ENCODE data around the gene SLC16A7. TPM values are rescaled to one million over a fixed set of nuclear protein-coding genes. Genes with fewer than 3 reads are reported as not detected.
"Not testable (repeated sequence)": the region's sequence is repeated elsewhere in the genome, so short reads cannot be mapped to it uniquely, and the experiment has no call there.

Gene SLC16A7
- total RNA-seq, 2 experiments from 2014 or later: 33.0 to 34.8 TPM

GRCh38 chr12:59744564-59744963 is 148.7 kb downstream of the SLC16A7 start:
- no peak overlapping the region for H3K4me3 Mint-ChIP-seq
- no peak for DNase-seq
- intact Hi-C loops (cut with DNase I, micrococcal nuclease): no loop called here

GRCh38 chr12:59751091-59751490 is 155.3 kb downstream of the SLC16A7 start:
- CTCF ChIA-PET; H3K27me3 Mint-ChIP-seq; POLR2A ChIA-PET; H3K4me1 Mint-ChIP-seq; DNase-seq; H3K4me3 Mint-ChIP-seq; ATAC-seq; H3K27ac Mint-ChIP-seq; intact Hi-C loops (cut with DNase I, micrococcal nuclease): not testable (repeated sequence)
- Mint-ChIP-seq H3K36me3 (ENCODE audit: low read depth) (peaks cover 35% of the 10 kb centered on the region), H3K9me3 (ENCODE audit: low read depth) (peaks cover 15% of the 10 kb centered on the region)

More at GRCh38 chr12:59744564-59744963, 148.7 kb downstream of the SLC16A7 start:
- Mint-ChIP-seq H3K27me3 (no peaks in the 10 kb centered on the region), H3K9me3 (ENCODE audit: low read depth) (peaks cover 2% of the 10 kb centered on the region), H3K36me3 (ENCODE audit: low read depth) (peaks cover 48% of the 10 kb centered on the region), H3K4me1 (peaks cover 4% of the 10 kb centered on the region), H3K27ac (no peak overlapping the region)
- POLR2A ChIA-PET: no interaction called here
- CTCF ChIA-PET: no interaction called here
- ATAC-seq: no peak

- Mint-ChIP-seq H3K9me3 (ENCODE audit: low read depth) (peaks cover 3% of the 10 kb centered on the region), H3K27me3 (no peaks in the 10 kb centered on the region), H3K27ac (no peak overlapping the region), H3K4me1 (peaks cover 7% of the 10 kb centered on the region), H3K4me3 (no peak overlapping the region), H3K36me3 (ENCODE audit: low read depth) (peaks cover 15% of the 10 kb centered on the region)
- intact Hi-C loops (cut with DNase I, micrococcal nuclease): no loop called here
- DNase-seq (no peak), ATAC-seq (no peak)
- ChIA-PET CTCF (no interaction called here), POLR2A (no interaction called here)
Observed at GRCh38 chr12:59761542-59761941, 165.7 kb downstream of the SLC16A7 start.

- peak; percentile 47 for ATAC-seq
- POLR2A ChIA-PET: no interaction called here
Observed at GRCh38 chr12:59763835-59764234, 168.0 kb downstream of the SLC16A7 start.

GRCh38 chr12:59768031-59768430 is 172.2 kb downstream of the SLC16A7 start:
- Mint-ChIP-seq H3K9me3 (ENCODE audit: low read depth) (peaks cover 5% of the 10 kb centered on the region), H3K4me3 (no peak overlapping the region), H3K4me1 (peaks cover 5% of the 10 kb centered on the region), H3K27ac (no peak overlapping the region), H3K27me3 (no peaks in the 10 kb centered on the region), H3K36me3 (ENCODE audit: low read depth) (peaks cover 28% of the 10 kb centered on the region)
- POLR2A ChIA-PET: no interaction called here
- CTCF ChIA-PET: no interaction called here
- ATAC-seq: no peak
- intact Hi-C loops (cut with DNase I, micrococcal nuclease): no loop called here
- no peak for DNase-seq

More at GRCh38 chr12:59763835-59764234, 168.0 kb downstream of the SLC16A7 start:
- Mint-ChIP-seq H3K4me3 (no peak overlapping the region), H3K27me3 (no peaks in the 10 kb centered on the region), H3K27ac (no peak overlapping the region), H3K9me3 (ENCODE audit: low read depth) (peaks cover 5% of the 10 kb centered on the region), H3K4me1 (peaks cover 5% of the 10 kb centered on the region), H3K36me3 (ENCODE audit: low read depth) (peaks cover 20% of the 10 kb centered on the region)
- intact Hi-C loops (cut with DNase I, micrococcal nuclease): no loop called here
- DNase-seq: no peak
- CTCF ChIA-PET: interaction anchor here (0.6 kb wide), 1 partner anchor 671 kb away, joined by 3 read pairs; no protein-coding TSS in a partner anchor

GRCh38 chr12:59780605-59781135 is 184.8 kb downstream of the SLC16A7 start:
- POLR2A ChIA-PET: no interaction called here
- ATAC-seq (no peak), DNase-seq (no peak)
- Mint-ChIP-seq H3K27ac (no peak overlapping the region), H3K27me3 (no peaks in the 10 kb centered on the region), H3K4me3 (no peak overlapping the region), H3K36me3 (ENCODE audit: low read depth) (peaks cover 15% of the 10 kb centered on the region), H3K4me1 (no peaks in the 10 kb centered on the region), H3K9me3 (ENCODE audit: low read depth) (peaks cover 3% of the 10 kb centered on the region)
- intact Hi-C loops (cut with DNase I, micrococcal nuclease): no loop called here
- CTCF ChIA-PET: no interaction called here

- CTCF ChIA-PET: no interaction called here
- Mint-ChIP-seq H3K4me1 (no peaks in the 10 kb centered on the region), H3K27me3 (no peaks in the 10 kb centered on the region), H3K9me3 (ENCODE audit: low read depth) (peaks cover 9% of the 10 kb centered on the region), H3K4me3 (no peak overlapping the region), H3K36me3 (ENCODE audit: low read depth) (peaks cover 23% of the 10 kb centered on the region), H3K27ac (no peak overlapping the region)
- intact Hi-C loops (cut with DNase I, micrococcal nuclease): no loop called here
- DNase-seq (no peak), ATAC-seq (no peak)
- POLR2A ChIA-PET: no interaction called here
Observed at GRCh38 chr12:59787610-59788009, 191.8 kb downstream of the SLC16A7 start.

- ATAC-seq: no peak
- ChIA-PET POLR2A (no interaction called here), CTCF (interaction anchor here (0.7 kb wide), 1 partner anchor 197 kb away, joined by 3 read pairs; the partner anchor contains the start of gene SLC16A7)
- Mint-ChIP-seq H3K27me3 (no peaks in the 10 kb centered on the region), H3K36me3 (ENCODE audit: low read depth) (peaks cover 51% of the 10 kb centered on the region), H3K4me3 (no peak overlapping the region), H3K9me3 (ENCODE audit: low read depth) (peaks cover 27% of the 10 kb centered on the region), H3K27ac (no peak overlapping the region), H3K4me1 (no peaks in the 10 kb centered on the region)
- DNase-seq: no peak
- intact Hi-C loops (cut with DNase I, micrococcal nuclease): no loop called here
Observed at GRCh38 chr12:59792647-59793046, 196.8 kb downstream of the SLC16A7 start.

GRCh38 chr12:59803735-59804134 is 207.9 kb downstream of the SLC16A7 start:
- intact Hi-C loops (cut with DNase I, micrococcal nuclease): no loop called here
- CTCF ChIA-PET: no interaction called here
- no peak overlapping the region for H3K4me3 Mint-ChIP-seq

GRCh38 chr12:59808317-59808910 is 212.6 kb downstream of the SLC16A7 start:
- DNase-seq (no peak), ATAC-seq (peak; percentile 70)
- Mint-ChIP-seq H3K27ac (no peak overlapping the region), H3K4me3 (no peak overlapping the region), H3K4me1 (no peaks in the 10 kb centered on the region), H3K9me3 (ENCODE audit: low read depth) (no peaks in the 10 kb centered on the region), H3K27me3 (no peaks in the 10 kb centered on the region), H3K36me3 (ENCODE audit: low read depth) (no peaks in the 10 kb centered on the region)
- ChIA-PET POLR2A (no interaction called here), CTCF (interaction anchor here (0.6 to 2.2 kb wide), 12 partner anchors 9 to 832 kb away, joined by 3 to 8 read pairs (median 4); no protein-coding TSS in a partner anchor)
- intact Hi-C loops (cut with DNase I, micrococcal nuclease): loop anchor here (1.0 to 5.0 kb wide), 3 partner anchors 211 to 405 kb away; partner anchors contain the start of gene SLC16A7 (in 1 of the 2)

More at GRCh38 chr12:59803735-59804134, 207.9 kb downstream of the SLC16A7 start:
- POLR2A ChIA-PET: no interaction called here
- no peak for DNase-seq
- no peaks in the 10 kb centered on the region for H3K4me1 Mint-ChIP-seq
- H3K9me3 Mint-ChIP-seq (ENCODE audit: low read depth): peaks cover 24% of the 10 kb centered on the region
- no peaks in the 10 kb centered on the region for H3K36me3 Mint-ChIP-seq (ENCODE audit: low read depth)
- no peak overlapping the region for H3K27ac Mint-ChIP-seq
- H3K27me3 Mint-ChIP-seq: no peaks in the 10 kb centered on the region
- no peak for ATAC-seq

- intact Hi-C loops (cut with DNase I, micrococcal nuclease): no loop called here
- H3K4me1 Mint-ChIP-seq: no peaks in the 10 kb centered on the region
- H3K27ac Mint-ChIP-seq: no peak overlapping the region
- H3K4me3 Mint-ChIP-seq: no peak overlapping the region
- CTCF ChIA-PET: interaction anchor here (0.6 to 0.7 kb wide), 2 partner anchors 16 to 519 kb away, joined by 3 read pairs; no protein-coding TSS in a partner anchor
- no peak for ATAC-seq
- no peak for DNase-seq
- no peaks in the 10 kb centered on the region for H3K36me3 Mint-ChIP-seq (ENCODE audit: low read depth)
- POLR2A ChIA-PET: no interaction called here
- H3K27me3 Mint-ChIP-seq: no peaks in the 10 kb centered on the region
- peaks cover 2% of the 10 kb centered on the region for H3K9me3 Mint-ChIP-seq (ENCODE audit: low read depth)
Observed at GRCh38 chr12:59811991-59812390, 216.2 kb downstream of the SLC16A7 start.

GRCh38 chr12:59812716-59813115 is 216.9 kb downstream of the SLC16A7 start:
- DNase-seq (no peak), ATAC-seq (no peak)
- H3K27ac Mint-ChIP-seq: no peak overlapping the region
- H3K36me3 Mint-ChIP-seq (ENCODE audit: low read depth): no peaks in the 10 kb centered on the region
- ChIA-PET POLR2A (no interaction called here), CTCF (interaction anchor here (0.6 to 0.9 kb wide), 3 partner anchors 15 to 374 kb away, joined by 3 read pairs; no protein-coding TSS in a partner anchor)
- H3K4me3 Mint-ChIP-seq: no peak overlapping the region
- no peaks in the 10 kb centered on the region for H3K4me1 Mint-ChIP-seq
- H3K9me3 Mint-ChIP-seq (ENCODE audit: low read depth): peaks cover 3% of the 10 kb centered on the region
- intact Hi-C loops (cut with DNase I, micrococcal nuclease): no loop called here
- H3K27me3 Mint-ChIP-seq: no peaks in the 10 kb centered on the region

Measured in activated CD4-positive, alpha-beta T cell treated with anti-CD3 and anti-CD28 coated beads for 36 hours (primary cell).